Neural progenitor cell (in vitro differentiated cells): ENCODE measurements around the gene XPNPEP1.

Source experiments
- EZH2 ChIP-seq: fragments of 200-600 bp; sonication (generic); IDR thresholded peaks from 2 replicates; pipeline ENCODE4 v1.6.1; 2017; ENCODE audit warnings: antibody characterized with exemption, mild to moderate bottlenecking, moderate library complexity
- TF ChIP-seq, protein P1 (sequence below): fragments of 200-600 bp; sonication (generic); IDR thresholded peaks from 2 replicates; pipeline ENCODE4 v1.5.1; 2017; ENCODE audit warnings: antibody characterized with exemption, mild to moderate bottlenecking

DNA sequence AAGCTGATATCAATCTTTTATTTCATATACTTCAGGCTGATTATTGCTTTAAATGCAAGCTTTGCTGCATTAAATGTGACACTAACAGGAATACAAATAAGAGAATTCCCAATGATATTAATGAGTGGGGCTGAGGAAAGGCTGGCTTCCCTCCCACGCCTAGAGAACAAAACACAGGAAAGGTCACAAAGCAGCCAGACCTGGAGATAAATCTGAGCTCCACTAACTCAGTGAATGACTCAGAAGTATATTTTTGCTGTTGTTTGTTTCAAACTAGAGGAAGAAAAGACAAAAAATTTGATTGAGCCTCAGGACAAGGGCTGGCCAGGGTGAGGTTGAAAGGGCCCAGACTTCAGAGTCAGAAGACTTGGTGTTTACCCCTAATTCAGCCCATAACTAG, 88.1 kb downstream of the XPNPEP1 start:
- TF ChIP-seq, protein P1, sequence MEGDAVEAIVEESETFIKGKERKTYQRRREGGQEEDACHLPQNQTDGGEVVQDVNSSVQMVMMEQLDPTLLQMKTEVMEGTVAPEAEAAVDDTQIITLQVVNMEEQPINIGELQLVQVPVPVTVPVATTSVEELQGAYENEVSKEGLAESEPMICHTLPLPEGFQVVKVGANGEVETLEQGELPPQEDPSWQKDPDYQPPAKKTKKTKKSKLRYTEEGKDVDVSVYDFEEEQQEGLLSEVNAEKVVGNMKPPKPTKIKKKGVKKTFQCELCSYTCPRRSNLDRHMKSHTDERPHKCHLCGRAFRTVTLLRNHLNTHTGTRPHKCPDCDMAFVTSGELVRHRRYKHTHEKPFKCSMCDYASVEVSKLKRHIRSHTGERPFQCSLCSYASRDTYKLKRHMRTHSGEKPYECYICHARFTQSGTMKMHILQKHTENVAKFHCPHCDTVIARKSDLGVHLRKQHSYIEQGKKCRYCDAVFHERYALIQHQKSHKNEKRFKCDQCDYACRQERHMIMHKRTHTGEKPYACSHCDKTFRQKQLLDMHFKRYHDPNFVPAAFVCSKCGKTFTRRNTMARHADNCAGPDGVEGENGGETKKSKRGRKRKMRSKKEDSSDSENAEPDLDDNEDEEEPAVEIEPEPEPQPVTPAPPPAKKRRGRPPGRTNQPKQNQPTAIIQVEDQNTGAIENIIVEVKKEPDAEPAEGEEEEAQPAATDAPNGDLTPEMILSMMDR: no peak
- TF ChIP-seq EZH2: no peak
